BE2C (cell line): ENCODE measurements around the gene ATG2A.

Experiments used
- DNase-seq: peaks from one replicate; pipeline ENCODE4 v3.0.0-alpha.2; 2020
- H3K27me3 ChIP-seq: fragments of 250-450 bp; sonication (Bioruptor Pico); 2 replicates; pipeline ENCODE4 v1.5.1; 2020; ENCODE audit warnings: mild to moderate bottlenecking
- H3K36me3 ChIP-seq: fragments of 250-450 bp; sonication (Bioruptor Pico); 2 replicates; pipeline ENCODE4 v1.5.1; 2020; ENCODE audit warnings: mild to moderate bottlenecking
- H3K4me1 ChIP-seq: fragments of 250-450 bp; sonication (Bioruptor Pico); 2 replicates; pipeline ENCODE4 v1.5.1; 2020
- H3K4me3 ChIP-seq: 2 replicates; pipeline ENCODE4 v1.5.1; 2011; ENCODE audit warnings: low read depth, low read length
- H3K9me3 ChIP-seq: fragments of 250-450 bp; sonication (Bioruptor Pico); 2 replicates; pipeline ENCODE4 v1.5.1; 2020
- TF ChIP-seq, protein P1 (sequence below): IDR thresholded peaks from 2 replicates; pipeline ENCODE4 v1.5.1; 2012; ENCODE audit warnings: mild to moderate bottlenecking, low read depth, low read length

ATG2A gene

DNA sequence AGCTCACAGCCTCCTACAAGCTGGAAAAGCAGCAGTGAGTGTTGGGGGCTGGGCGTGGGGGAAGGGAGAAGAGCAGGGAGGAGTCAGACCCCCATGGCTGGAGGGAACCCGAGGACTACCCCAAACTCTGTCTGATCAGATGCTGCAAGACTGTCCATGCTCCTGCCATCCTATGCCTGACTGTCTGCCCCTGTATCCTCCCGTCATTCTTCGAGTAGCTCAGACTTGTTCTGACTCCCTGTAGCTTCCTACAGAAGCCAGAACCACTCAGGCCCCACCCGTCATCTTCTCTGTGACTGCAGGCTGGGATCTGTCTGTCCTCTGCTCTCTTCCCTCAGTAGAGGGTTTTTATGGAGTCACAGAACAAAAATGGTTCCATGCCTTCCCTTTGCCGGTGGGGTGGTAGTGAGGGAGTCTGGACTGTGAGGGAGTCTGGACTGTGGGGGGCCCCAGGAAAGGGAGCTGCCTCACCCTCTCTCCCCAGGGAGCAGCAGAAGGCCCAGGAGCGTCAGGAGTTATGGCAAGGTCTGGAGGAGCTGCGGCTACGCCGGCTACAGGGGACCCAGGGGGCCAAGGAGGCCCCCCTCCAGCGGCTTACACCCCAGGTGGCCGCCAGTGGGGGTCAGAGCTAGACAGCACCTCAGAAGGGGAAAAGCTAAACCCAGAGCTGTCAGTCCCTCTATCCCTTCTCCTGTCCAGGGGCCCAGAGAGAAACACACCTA lies 16.4 kb upstream of the ATG2A start:
- no peak for DNase-seq
- Histone ChIP-seq H3K4me1 (no peaks in the 10 kb centered on the region), H3K9me3 (no peaks in the 10 kb centered on the region), H3K27me3 (no peaks in the 10 kb centered on the region), H3K4me3 (no peak overlapping the region), H3K36me3 (no peaks in the 10 kb centered on the region)
- TF ChIP-seq, protein P1, sequence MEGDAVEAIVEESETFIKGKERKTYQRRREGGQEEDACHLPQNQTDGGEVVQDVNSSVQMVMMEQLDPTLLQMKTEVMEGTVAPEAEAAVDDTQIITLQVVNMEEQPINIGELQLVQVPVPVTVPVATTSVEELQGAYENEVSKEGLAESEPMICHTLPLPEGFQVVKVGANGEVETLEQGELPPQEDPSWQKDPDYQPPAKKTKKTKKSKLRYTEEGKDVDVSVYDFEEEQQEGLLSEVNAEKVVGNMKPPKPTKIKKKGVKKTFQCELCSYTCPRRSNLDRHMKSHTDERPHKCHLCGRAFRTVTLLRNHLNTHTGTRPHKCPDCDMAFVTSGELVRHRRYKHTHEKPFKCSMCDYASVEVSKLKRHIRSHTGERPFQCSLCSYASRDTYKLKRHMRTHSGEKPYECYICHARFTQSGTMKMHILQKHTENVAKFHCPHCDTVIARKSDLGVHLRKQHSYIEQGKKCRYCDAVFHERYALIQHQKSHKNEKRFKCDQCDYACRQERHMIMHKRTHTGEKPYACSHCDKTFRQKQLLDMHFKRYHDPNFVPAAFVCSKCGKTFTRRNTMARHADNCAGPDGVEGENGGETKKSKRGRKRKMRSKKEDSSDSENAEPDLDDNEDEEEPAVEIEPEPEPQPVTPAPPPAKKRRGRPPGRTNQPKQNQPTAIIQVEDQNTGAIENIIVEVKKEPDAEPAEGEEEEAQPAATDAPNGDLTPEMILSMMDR = no peak

DNA sequence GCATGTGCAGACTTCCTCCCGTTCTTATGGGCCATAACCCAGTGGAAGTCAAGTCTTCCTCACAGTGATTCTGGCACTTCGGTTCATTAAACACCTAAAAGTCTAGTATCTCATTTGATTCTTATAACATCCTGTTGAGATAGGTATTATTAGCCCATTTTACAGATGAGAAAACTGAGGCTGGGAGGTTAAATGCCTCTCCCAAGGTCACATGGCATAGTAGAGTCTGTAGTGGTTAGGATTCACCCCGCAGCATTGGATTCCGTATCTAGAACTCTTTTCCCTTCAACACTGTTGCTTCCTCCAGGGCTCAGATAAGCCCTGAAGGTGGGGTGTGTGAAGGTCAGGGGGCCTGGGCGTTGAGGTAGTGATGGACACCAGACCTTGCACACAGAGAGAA lies 15.3 kb upstream of the ATG2A start:
- no peak for DNase-seq
- Histone ChIP-seq H3K27me3 (no peaks in the 10 kb centered on the region), H3K9me3 (no peaks in the 10 kb centered on the region), H3K4me1 (no peaks in the 10 kb centered on the region), H3K36me3 (no peaks in the 10 kb centered on the region), H3K4me3 (no peak overlapping the region)
- TF ChIP-seq, protein P1 = no peak

DNA sequence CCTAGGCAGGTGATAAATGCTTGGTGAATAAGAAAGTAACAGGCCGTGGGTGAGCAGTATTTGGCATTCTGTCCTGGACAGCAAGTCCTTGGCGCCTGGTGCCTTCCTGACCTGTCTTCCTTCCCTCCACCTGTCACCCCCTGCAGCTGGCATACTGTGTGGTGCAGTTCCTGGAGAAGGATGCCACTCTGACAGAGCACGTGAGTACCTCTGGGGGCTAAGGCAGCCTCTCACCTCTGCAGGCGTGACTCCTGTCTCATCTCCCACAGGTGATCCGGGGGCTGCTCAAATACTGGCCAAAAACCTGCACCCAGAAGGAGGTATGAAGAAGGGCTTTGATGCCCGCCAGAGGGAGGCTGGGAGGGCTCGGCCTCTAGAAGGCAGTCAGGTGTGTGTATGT lies 14.3 kb upstream of the ATG2A start:
- no peaks in the 10 kb centered on the region for H3K36me3 ChIP-seq
- TF ChIP-seq, protein P1 = no peak
- no peaks in the 10 kb centered on the region for H3K9me3 ChIP-seq
- no peak for DNase-seq
- H3K4me1 ChIP-seq = no peaks in the 10 kb centered on the region
- no peaks in the 10 kb centered on the region for H3K27me3 ChIP-seq
- no peak overlapping the region for H3K4me3 ChIP-seq

DNA sequence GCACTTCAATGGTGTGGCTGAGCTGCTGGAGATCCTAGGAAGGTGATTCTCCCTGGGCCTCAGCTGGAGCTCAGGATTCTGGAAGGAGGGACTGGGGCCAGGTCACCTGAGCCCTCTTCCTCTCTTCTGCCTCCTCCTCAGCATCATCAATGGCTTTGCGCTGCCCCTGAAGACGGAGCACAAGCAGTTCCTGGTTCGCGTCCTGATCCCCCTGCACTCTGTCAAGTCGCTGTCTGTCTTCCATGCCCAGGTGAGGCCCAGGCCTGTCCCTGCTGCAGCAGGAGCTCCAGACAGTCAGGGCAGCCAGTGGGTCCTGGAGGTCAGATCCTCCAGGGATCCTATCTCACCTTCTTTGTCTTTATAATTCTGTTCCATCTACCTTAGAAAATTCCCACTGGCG lies 13.3 kb upstream of the ATG2A start:
- TF ChIP-seq, protein P1 = no peak
- H3K4me3 ChIP-seq = no peak overlapping the region
- H3K4me1 ChIP-seq = no peaks in the 10 kb centered on the region
- H3K27me3 ChIP-seq = no peaks in the 10 kb centered on the region
- no peaks in the 10 kb centered on the region for H3K9me3 ChIP-seq
- no peaks in the 10 kb centered on the region for H3K36me3 ChIP-seq
- DNase-seq = no peak

DNA sequence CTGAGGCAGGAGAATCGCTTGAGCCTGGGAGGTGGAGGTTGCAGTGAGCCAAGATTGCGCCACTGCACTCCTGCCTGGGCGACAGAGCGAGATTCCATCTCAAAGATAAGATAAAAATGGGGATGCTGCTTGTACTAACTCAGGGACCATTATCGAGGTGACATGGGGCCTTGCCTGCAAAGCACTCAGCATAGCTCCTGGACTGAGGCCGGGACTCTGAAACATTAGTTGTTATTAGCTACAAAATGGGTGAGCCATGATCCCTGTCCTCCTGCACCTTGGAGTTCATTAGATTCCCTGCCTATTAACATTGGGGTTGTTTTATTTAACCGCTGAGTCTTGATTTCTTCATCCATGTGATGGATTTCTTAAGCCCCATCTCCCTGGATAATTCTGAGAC lies 12.6 kb upstream of the ATG2A start:
- H3K27me3 ChIP-seq = no peaks in the 10 kb centered on the region
- TF ChIP-seq, protein P1 = no peak
- H3K4me3 ChIP-seq = no peak overlapping the region
- H3K4me1 ChIP-seq = no peaks in the 10 kb centered on the region
- DNase-seq = no peak
- no peaks in the 10 kb centered on the region for H3K9me3 ChIP-seq
- H3K36me3 ChIP-seq = no peaks in the 10 kb centered on the region

DNA sequence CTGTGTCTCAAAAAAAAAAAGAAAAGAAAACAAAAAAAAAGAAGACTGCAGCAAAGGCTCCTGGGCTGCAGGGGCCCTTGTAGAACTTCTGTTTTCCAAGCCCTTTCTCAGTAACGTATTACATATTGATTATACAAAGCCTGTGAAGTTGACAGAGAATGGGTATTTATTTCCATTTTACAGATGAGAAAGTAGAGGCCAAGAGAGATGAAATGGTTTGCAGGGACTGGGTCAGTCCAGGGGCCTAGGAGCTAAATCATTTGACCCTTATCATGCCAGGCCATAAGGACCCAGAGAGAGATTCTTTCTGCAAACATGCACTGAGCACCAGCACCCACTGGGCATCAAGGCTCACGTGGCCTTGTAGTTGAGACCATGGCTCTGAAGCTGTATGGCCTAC lies 11.9 kb upstream of the ATG2A start:
- Histone ChIP-seq H3K4me3 (no peak overlapping the region), H3K36me3 (no peaks in the 10 kb centered on the region), H3K4me1 (no peaks in the 10 kb centered on the region), H3K27me3 (no peaks in the 10 kb centered on the region), H3K9me3 (no peaks in the 10 kb centered on the region)
- TF ChIP-seq, protein P1 = no peak
- no peak for DNase-seq
